ENCODE data around the gene RBM39. TPM values are rescaled to one million over a fixed set of nuclear protein-coding genes. Genes with fewer than 3 reads are reported as not detected.
A peak's percentile ranks its signal among the peaks of the same experiment; 100 is the strongest.

Gene RBM39
- total and polyA plus RNA-seq, 2 of the 8 experiments (the other 6 are each of a cell fraction or from before 2014, with no cell fraction given) = 78.0 to 219 TPM

DNA sequence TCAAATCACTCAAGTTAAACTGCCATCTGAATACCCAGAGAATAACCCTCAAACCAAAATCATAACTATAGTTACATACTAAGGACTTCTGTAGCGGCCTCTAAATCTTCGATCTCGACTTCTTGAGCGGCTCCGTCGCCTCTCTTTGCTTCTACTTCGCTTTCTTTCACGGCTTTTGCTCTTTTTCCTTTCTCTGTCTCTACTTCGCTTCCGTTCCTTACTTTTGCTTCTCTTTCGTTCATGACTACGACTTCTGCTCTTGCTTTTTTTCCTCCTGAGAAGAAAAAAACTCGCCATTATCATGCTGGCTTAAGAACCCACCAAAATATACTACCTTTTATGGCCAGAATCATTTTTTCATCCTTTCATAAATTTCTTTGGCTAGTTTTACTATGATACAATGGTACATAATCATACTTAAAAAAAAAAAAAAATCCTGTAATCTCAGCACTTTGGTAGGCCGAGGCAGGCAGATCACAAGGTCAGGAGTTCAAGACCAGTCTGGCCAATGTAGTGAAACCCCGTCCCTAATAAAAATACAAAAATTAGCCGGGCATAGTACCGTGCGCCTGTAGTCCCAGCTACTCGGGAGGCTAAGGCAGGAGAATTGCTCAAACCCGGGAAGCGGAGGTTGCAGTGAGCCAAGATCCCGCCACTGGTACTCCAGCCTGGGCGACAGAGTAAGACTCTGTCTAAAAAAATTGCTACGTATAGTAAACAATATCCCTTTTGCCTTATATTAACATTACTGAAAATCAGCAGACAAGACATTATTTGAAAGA, 10.0 kb downstream of the RBM39 start:
- H3K23me2 ChIP-seq (ENCODE audit: low read depth, low read length) = no peaks in the 10 kb centered on the region
- no peak overlapping the region for H3K18ac ChIP-seq (ENCODE audit: extremely low read depth, low read length)
- no peak overlapping the region for H2AFZ ChIP-seq (ENCODE audit: low read length)
- H2AK5ac ChIP-seq (ENCODE audit: low read depth, low read length) = no peak overlapping the region
- no peak overlapping the region for H2BK120ac ChIP-seq (replicated peaks; ENCODE audit: low read depth, low read length)
- TF ChIP-seq POLR2A (IDR thresholded peaks at IDR 0.05; ENCODE audit: control extremely low read depth in 1 of 2, low read depth in 2 of 2, low read length in 2 of 2) (peak in 1 of 2 experiments; percentile 17; a peak in 2 of 3 replicates), EP300 (IDR thresholded peaks at IDR 0.05; ENCODE audit: borderline replicate concordance in 1 of 2, low read depth in 2 of 2, low read length in 2 of 2) (no peak)
- H3K79me2 ChIP-seq (ENCODE audit: control insufficient read depth in 1 of 2, insufficient read depth in 2 of 2, low read length in 2 of 2) = peaks cover 8 to 91% of the 10 kb centered on the region in 2 experiments
- H3K56ac ChIP-seq (replicated peaks; ENCODE audit: insufficient read length, low read depth, low read length) = no peak overlapping the region
- no peak overlapping the region for H3K4me2 ChIP-seq (ENCODE audit: insufficient read depth in 1 of 2, low read depth in 2 of 2, low read length in 2 of 2)
- no peak overlapping the region for H2BK5ac ChIP-seq (ENCODE audit: low read depth, low read length)
- no peaks in the 10 kb centered on the region for H3K4me1 ChIP-seq (replicated peaks in 1 of 4; ENCODE audit: control insufficient read depth in 3 of 4, insufficient read depth in 4 of 4, low read length in 3 of 4)
- H2BK20ac ChIP-seq (ENCODE audit: low read length) = no peak overlapping the region
- H3K9me3 ChIP-seq (ENCODE audit: insufficient read depth in 2 of 2, low read depth in 1 of 2, low read length in 1 of 2) = no peaks in the 10 kb centered on the region
- POLR2A ChIA-PET (ENCODE audit: partially characterized antibody) = interaction anchor here (0.6 to 45.3 kb wide), 8 partner anchors 2 to 162 kb away, joined by 3 to 2341 read pairs (median 4); partner anchors contain the start of genes NFS1, PHF20, RBM39 and ROMO1
- CTCF ChIA-PET (ENCODE audit: partially characterized antibody) = no interaction called here
- peaks cover under 1% of the 10 kb centered on the region; the same call in 1 of the 2 replicates for H3K79me1 ChIP-seq (ENCODE audit: low read depth, low read length)
- DNase-seq (ENCODE audit: low read depth in 1 of 2, low spot score in 2 of 2) = no peak
- H3K4me3 ChIP-seq (ENCODE audit: extremely low read depth in 1 of 4, insufficient read depth in 2 of 4, low read depth in 3 of 4, low read length in 4 of 4) = no peak overlapping the region
- no peak overlapping the region for H3K23ac ChIP-seq (ENCODE audit: insufficient read length)
- no peak overlapping the region for H4K91ac ChIP-seq (replicated peaks; ENCODE audit: insufficient read length, low read length)
- no peak overlapping the region for H3K14ac ChIP-seq (ENCODE audit: insufficient read length)
- no peak overlapping the region for H3K4ac ChIP-seq (replicated peaks; ENCODE audit: insufficient read length, low read depth, low read length)
- 93% methylated on average over 24 of the region's 24 CpGs; no CpG with 5 or more reads in 1 of the 2 experiments for WGBS, 2 experiments (ENCODE audit: extremely low coverage in 1 of 2, insufficient coverage in 1 of 2, insufficient read length in 1 of 2, insufficient replicate concordance in 2 of 2, low coverage in 1 of 2, low lambda C conversion rate in 2 of 2, missing lambda C conversion rate in 1 of 2)
- peaks cover 55 to 99% (median 90%) of the 10 kb centered on the region in 4 experiments for H3K36me3 ChIP-seq (ENCODE audit: control insufficient read depth in 2 of 4, insufficient read depth in 4 of 4, low read length in 3 of 4)
- H2BK12ac ChIP-seq (ENCODE audit: low read depth, low read length) = no peak overlapping the region
- no peak overlapping the region for H3K9ac ChIP-seq (replicated peaks in 1 of 4; ENCODE audit: extremely low read depth in 1 of 4, low read depth in 3 of 4, low read length in 3 of 4)
- no peak overlapping the region for H3K27ac ChIP-seq (ENCODE audit: low read depth, low read length)
- FAIRE-seq = no peak
- no peak overlapping the region for H2BK15ac ChIP-seq (ENCODE audit: low read length)
- peaks cover 20 to 30% of the 10 kb centered on the region in 2 experiments for H4K20me1 ChIP-seq (replicated peaks in 1 of 2; ENCODE audit: control insufficient read depth in 1 of 2, insufficient read depth in 2 of 2, low read length in 2 of 2)
- no peak overlapping the region; the same call in 1 of the 2 replicates for H4K8ac ChIP-seq (ENCODE audit: extremely low read depth, insufficient read depth, low read length)
- H3K27me3 ChIP-seq (replicated peaks in 1 of 4; ENCODE audit: control insufficient read depth in 3 of 4, extremely low read depth in 1 of 4, insufficient read depth in 3 of 4, low read length in 3 of 4) = no peaks in the 10 kb centered on the region
- H4K5ac ChIP-seq (ENCODE audit: insufficient read length, low read depth, low read length) = no peak overlapping the region
